Fibroblast of mammary gland (primary cell): Measurements from ENCODE around the gene LARGE1.

Experiments
- DNase-seq: peaks from one replicate; pipeline ENCODE4 v3.0.0-alpha.2; 2010; ENCODE audit warnings: low read depth
- H3K4me3 ChIP-seq: 2 replicates; pipeline ENCODE4 v1.5.1; 2011; ENCODE audit warnings: low read depth, mild to moderate bottlenecking, low read length, moderate library complexity; ENCODE audit not compliant: control insufficient read depth
- TF ChIP-seq, protein P1 (sequence below): conservative IDR thresholded peaks from 2 replicates; pipeline ENCODE4 v1.5.1; 2011; ENCODE audit warnings: low read depth, low read length, inconsistent platforms; ENCODE audit not compliant: control insufficient read depth, insufficient read depth

Gene LARGE1

DNA sequence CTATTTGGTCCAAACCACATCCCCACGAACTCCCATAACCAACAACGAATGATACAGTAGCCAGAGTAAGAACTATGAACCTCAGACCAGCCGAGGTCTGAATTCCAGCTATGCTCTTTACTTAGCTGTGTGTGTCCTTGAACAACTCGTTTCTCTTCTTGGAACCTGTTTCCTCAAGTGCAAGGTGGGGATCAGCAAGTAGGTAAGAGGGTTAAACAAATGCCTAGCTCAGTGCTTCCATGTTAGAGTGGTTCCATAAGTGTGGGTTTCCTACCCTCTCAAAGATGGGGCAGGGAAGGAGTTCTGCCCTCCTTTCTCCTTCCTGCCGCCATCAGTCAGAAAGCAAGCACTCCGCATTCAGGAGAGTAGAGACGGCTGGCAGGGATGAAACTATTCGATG, 578.7 kb downstream of the LARGE1 start:
- no peak overlapping the region for H3K4me3 ChIP-seq
- TF ChIP-seq, protein P1, sequence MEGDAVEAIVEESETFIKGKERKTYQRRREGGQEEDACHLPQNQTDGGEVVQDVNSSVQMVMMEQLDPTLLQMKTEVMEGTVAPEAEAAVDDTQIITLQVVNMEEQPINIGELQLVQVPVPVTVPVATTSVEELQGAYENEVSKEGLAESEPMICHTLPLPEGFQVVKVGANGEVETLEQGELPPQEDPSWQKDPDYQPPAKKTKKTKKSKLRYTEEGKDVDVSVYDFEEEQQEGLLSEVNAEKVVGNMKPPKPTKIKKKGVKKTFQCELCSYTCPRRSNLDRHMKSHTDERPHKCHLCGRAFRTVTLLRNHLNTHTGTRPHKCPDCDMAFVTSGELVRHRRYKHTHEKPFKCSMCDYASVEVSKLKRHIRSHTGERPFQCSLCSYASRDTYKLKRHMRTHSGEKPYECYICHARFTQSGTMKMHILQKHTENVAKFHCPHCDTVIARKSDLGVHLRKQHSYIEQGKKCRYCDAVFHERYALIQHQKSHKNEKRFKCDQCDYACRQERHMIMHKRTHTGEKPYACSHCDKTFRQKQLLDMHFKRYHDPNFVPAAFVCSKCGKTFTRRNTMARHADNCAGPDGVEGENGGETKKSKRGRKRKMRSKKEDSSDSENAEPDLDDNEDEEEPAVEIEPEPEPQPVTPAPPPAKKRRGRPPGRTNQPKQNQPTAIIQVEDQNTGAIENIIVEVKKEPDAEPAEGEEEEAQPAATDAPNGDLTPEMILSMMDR, result no peak
- DNase-seq, result no peak

DNA sequence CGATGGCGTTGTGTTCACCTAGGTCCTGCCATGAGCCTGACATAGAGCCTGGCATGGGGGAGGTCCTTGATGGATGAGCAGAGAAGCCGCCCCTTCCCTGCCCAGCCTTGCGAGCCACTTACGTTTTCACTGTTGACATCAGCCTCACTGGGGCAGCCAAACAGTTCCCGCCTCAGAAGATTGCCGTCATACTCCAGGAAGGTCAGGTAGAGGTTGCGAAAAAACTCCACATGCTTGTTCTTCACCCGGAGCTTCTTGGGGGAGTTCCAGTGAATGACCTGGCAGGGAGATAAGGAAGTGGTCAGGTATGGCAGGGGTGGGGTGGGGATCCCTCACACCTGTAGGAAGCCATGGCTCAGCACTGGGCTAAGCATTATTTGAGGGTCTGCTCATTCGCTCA, 582.8 kb downstream of the LARGE1 start:
- TF ChIP-seq, protein P1, result no peak
- no peak overlapping the region for H3K4me3 ChIP-seq
- no peak for DNase-seq

DNA sequence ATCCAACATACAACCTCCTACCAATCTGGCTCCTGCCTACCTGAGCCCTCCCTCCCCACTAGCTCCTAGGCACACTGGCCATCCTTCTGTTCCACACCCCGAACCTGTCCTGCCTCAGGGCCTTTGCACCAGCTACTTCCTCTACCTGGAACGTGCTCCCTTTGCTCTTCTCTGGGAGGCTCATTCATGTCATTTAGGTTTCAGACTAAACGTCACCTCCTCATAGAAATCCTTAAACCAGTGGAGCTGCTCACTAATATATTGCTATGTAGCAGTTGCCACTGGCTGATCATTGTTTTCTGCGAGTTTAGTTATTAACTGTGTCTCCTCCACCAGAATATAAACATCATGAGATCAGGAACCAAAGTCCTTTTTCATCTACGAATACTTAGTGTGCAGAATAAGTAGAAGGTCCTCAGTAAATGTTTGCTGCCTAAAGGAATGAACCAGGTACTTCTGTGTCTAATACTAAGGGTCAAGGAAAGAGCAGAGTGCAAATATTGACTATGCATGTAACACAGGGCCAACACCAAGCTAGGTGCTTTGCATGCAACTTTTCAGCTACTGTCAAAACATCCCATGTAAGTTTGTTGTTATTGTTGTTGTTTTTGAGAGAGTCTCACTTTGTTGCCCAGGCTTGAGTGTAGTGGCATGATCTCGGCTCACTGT, 584.5 kb downstream of the LARGE1 start:
- TF ChIP-seq, protein P1, result no peak
- DNase-seq, result no peak
- no peak overlapping the region for H3K4me3 ChIP-seq

DNA sequence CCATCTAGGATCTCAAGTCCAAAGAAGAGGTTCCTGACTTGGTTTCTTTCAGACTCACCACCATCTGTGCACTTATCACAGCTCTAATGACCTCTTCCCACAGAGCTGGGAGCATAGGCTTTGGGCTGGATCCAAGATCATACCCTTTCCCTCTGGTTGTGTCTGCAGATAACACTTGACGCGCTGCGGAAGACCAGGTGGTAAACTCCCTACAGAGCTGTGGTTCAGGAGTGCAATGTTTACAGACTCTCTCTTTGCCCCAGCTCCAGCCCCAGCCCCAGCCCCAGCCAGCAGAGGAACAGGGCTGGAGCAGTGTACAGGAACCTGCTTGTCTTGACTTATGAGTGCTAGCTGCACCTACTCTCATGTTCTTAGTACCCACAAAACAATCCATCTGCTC, 587.7 kb downstream of the LARGE1 start:
- TF ChIP-seq, protein P1, result no peak
- DNase-seq, result no peak
- no peak overlapping the region for H3K4me3 ChIP-seq

DNA sequence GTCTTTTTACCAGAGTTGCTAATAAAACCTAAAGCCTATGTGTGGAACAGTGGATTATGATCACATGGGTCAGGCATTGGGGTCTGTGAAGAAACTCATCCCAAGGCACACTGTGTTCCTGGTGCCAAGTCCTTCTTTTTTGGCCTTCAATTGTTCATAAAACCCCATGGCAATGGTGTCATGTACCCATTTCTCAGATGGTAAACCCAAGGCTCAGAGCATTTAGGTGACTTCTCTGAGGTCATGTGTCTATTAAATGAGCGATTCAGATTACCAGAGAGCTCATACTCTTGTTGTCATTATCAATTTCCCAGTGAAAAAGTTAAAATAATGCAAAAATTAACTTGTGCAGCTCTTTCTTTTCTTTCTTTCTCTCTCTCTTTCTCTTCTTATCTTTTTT, 589.3 kb downstream of the LARGE1 start:
- no peak for DNase-seq
- no peak overlapping the region for H3K4me3 ChIP-seq
- TF ChIP-seq, protein P1, result no peak

DNA sequence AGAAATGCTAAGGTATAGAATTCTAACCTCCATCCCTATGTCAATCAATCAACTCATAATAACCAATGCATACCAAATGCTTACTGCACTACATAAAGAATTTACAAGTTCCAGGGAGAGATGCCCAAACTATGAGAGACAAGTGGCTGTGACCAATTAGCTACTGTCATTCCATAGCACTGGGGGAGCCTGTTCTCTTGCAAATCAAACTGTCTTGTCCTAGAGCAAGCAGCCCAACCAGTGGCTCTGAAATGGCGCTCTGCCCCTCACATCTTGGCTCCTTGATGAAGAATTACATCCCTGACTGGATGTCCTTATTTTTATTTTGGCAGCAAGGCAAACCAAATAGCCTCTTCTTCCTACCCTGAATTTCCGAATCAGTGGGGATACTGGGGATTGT, 589.7 kb downstream of the LARGE1 start:
- H3K4me3 ChIP-seq, result no peak overlapping the region
- TF ChIP-seq, protein P1, result no peak
- no peak for DNase-seq

DNA sequence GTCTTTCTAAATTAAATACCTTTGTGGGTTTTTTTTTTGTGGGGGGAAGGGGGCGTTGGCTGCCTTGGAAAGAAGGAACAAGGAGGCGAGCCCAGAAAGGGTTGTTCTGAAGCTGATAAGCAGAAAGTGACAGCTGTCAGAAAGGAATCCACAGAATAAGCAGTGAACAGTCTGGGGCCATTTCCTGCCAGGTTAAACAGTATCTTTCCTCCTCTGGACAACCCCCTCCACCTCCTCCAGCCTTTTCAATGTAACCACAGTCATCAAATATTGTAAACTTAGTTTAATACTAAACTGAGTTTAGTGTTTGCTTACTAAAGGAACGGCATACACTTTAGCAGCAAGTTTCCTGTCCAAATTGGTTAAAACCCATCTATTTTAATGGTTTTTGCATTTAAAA, 590.9 kb downstream of the LARGE1 start:
- H3K4me3 ChIP-seq, result no peak overlapping the region
- DNase-seq, result no peak
- TF ChIP-seq, protein P1, result no peak
